Choroid plexus epithelial cell (primary cell): Measurements from ENCODE around the gene IL6R.
"Not testable (repeated sequence)": the region's sequence is repeated elsewhere in the genome, so short reads cannot be mapped to it uniquely, and the experiment has no call there.

Experiments used
- DNase-seq: peaks from one replicate; pipeline ENCODE4 v3.0.0-alpha.2; 2010; ENCODE audit warnings: low read depth
- H3K4me3 ChIP-seq: 2 replicates; pipeline ENCODE4 v1.5.1; 2011; ENCODE audit warnings: low read depth, mild to moderate bottlenecking, control low read depth, low read length, moderate library complexity
- CTCF ChIP-seq: conservative IDR thresholded peaks from 2 replicates; pipeline ENCODE4 v1.5.1; 2011; ENCODE audit warnings: low read depth, mild to moderate bottlenecking, control low read depth, inconsistent platforms, low read length, moderate library complexity

The IL6R gene

DNA sequence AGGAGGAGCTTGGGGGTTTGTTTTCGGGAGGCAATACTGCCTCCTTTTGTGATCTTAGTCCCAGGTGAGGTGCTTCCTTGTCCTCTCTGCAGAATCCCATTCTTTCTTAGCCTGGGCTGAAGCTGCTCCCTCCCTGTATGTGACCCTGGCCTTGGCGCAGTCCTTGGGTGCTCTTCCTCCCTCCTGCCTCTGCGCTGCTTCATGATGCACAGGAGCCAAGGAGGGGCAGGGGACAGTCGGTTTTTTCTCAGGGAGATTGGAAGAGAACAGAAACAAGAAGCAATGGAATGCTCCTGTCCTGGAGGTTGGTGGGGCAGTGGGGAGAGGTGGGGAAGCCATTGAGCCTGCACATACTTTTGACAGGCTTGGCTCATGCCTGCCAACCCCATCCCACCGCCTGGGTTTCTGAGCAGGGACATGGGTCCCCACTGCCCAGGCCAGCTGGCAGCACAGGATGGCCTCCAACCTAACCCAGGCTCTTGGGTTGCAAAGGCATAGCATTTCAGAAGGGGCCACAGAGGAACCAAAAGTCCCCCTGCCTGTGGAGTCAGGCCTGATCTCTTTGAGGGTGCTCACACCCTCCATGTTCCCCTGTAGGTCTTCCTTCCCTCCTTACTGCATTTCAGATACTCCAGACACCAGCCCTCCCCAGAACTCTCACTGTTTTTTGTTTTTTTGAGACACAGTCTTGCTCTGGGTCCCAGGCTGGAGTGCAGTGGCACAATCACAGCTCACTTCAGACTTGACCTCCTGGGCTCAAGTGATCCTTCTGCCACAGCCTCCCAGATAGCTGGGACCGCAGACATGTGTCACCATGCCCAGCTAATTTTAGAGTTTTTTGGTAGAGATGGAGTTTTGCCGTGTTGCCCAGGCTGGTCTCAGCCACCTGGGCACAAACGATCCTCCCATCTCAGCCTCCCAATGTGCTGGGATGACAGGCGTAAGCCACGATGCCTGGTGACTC, 16.1 kb downstream of the IL6R start:
- no peak overlapping the region for H3K4me3 ChIP-seq
- DNase-seq, result no peak
- TF ChIP-seq CTCF, result no peak

GRCh38 chr1:154422049-154422448, 16.9 kb downstream of the IL6R start:
- not testable (repeated sequence) for H3K4me3 ChIP-seq
- DNase-seq, result peak; percentile 35

GRCh38 chr1:154422521-154422920, 17.4 kb downstream of the IL6R start:
- H3K4me3 ChIP-seq, result no peak overlapping the region
- no peak for DNase-seq
- TF ChIP-seq CTCF, result no peak

DNA sequence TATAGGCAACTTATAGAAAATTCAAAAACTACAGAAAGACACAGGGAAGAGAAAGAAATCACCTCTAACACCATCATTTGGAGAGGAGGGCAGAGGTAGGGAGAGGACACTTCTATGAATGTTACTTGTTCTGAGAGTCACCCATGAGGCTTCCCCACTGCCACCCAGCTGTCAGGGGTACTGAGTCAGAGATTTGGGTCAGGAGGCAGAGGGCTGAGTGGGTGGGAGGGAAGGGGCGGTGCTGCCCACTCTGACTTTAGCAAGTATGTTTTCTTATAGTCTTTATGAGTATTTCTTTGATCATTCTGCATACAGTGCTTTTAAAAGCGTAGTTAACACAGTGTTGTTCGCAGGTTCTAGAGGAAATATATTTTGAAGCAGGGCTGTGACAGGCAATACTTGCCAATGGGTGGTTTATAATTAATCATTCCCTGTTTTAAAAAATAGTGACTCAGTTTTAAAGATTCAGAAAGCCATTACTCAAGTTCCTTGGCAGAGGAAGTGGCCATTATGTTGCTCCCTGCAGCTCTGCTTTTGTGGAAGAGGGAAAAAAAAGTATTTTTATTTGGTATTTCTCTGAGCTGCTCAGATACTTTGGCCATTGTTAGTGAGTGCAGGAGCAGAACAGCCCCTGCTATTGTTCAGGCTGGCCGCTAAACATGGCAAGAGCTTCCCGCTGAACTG, 18.3 kb downstream of the IL6R start:
- peak; percentile 32 for DNase-seq
- no peak for TF ChIP-seq CTCF
- H3K4me3 ChIP-seq, result no peak overlapping the region

DNA sequence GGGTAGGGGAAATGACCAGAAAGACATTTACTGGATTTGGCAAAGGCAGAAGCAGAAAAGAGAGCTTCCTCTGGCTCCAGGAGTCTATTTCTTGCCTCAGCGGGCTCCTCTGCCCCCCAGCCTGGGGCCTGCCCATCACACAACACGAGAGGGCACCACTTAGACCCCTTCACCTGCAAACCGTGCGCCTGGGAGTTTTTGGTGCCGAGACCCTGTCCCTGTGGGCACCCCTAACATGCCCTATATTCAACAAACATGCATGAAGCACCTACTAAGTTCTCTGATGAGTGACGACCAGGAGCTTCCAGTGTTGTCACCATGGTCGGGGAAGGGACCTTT, 18.8 kb downstream of the IL6R start:
- no peak for TF ChIP-seq CTCF
- H3K4me3 ChIP-seq, result no peak overlapping the region
- no peak for DNase-seq

GRCh38 chr1:154425172-154425571, 20.0 kb downstream of the IL6R start:
- DNase-seq, result no peak
- no peak overlapping the region for H3K4me3 ChIP-seq
- TF ChIP-seq CTCF, result no peak

- TF ChIP-seq CTCF, result no peak
- peak; percentile 68 for DNase-seq
- H3K4me3 ChIP-seq, result no peak overlapping the region
Measured at GRCh38 chr1:154427173-154428139, 22.3 kb downstream of the IL6R start.
